Measurements from ENCODE around the gene LAMB1.

GRCh38 chr7:107874111-107874510, 128.8 kb downstream of the LAMB1 start:
- no peak for TF ChIP-seq CTCF (IDR thresholded peaks at IDR 0.05; ENCODE audit: insufficient read depth, low read length, poor library complexity, severe bottlenecking)
- TF ChIP-seq EZH2phosphoT487 (conservative IDR thresholded peaks at IDR 0.05; ENCODE audit: low read length): no peak
